Right lobe of liver (tissue), 6 donors: ENCODE results near the gene AEBP1. TPM values are rescaled to one million over a fixed set of nuclear protein-coding genes. Genes with fewer than 3 reads are reported as not detected.

ENCODE experiments used
- ATAC-seq, 4 donors: fragments of 200-7000 bp; cut with Tn5 transposase; one replicate each; pipeline ENCODE4 v1.9.1; 2020; ENCODE audit warnings: mild to moderate bottlenecking in 4 of 4, moderate library complexity in 4 of 4
- DNase-seq, 3 donors: peaks; one replicate each; pipeline ENCODE4 v3.0.0-alpha.2; 2020
- H3K27ac ChIP-seq, 3 donors: fragments of 200-600 bp; one replicate each; pipeline ENCODE4 v1.8.0; 2022
- H3K27me3 ChIP-seq, 2 donors: fragments of 200-600 bp; one replicate each; pipeline ENCODE4 v1.8.0; 2022
- H3K36me3 ChIP-seq, 4 donors: fragments of 200-600 bp; sonication (generic) in 1 of 4; one replicate each; pipeline versions ENCODE4 v1.5.1 to v1.8.0; 2017 to 2022; ENCODE audit warnings: control low read depth in 1 of 4
- H3K4me1 ChIP-seq, 4 donors: fragments of 200-600 bp; sonication (generic) in 1 of 4; one replicate each; pipeline versions ENCODE4 v1.5.1 to v1.8.0; 2017 to 2022; ENCODE audit warnings: control low read depth in 1 of 4
- H3K4me3 ChIP-seq, 3 donors: fragments of 200-600 bp; one replicate each; pipeline ENCODE4 v1.8.0; 2022
- H3K9me3 ChIP-seq, 4 donors: fragments of 200-600 bp; sonication (generic) in 1 of 4; one replicate each; pipeline versions ENCODE4 v1.5.1 to v1.8.0; 2017 to 2022; ENCODE audit warnings: control low read depth in 1 of 4
- POLR2A ChIP-seq: fragments of 450-650 bp; IDR thresholded peaks from one replicate; pipeline ENCODE4 v1.6.1; 2017; ENCODE audit warnings: antibody characterized with exemption, mild to moderate bottlenecking
- WGBS: methylation state at CpG from one replicate; pipeline ENCODE4 v1.1.6; 2018; ENCODE audit warnings: low coverage, low lambda C conversion rate; ENCODE audit not compliant: insufficient coverage; ENCODE audit errors: missing lambda C conversion rate; 5-methylcytosine and 5-hydroxymethylcytosine counted together
- intact Hi-C, 2 donors: fragments of 100-400 bp; cut with DNase I; formaldehyde crosslinking; loops; one replicate each; pipeline versions ENCODE4 v1.11.2 to v1.14.1; 2022
- long read RNA-seq: library from polyadenylated mRNA; unstranded; transcript quantifications from one replicate; pipeline ENCODE4 v2.0.0, GENCODE V29; 2019
- total RNA-seq, 6 experiments: library from RNA; depleted of rRNA in 2 of 6; stranded (reverse); fragments of >200 nt in 2 of 6; fragmentation: NEBNext Ultra II Directional in 3 of 6; extraction: Animal tissue kit (Norgen Biotek cat#: 25700) in 3 of 6; gene quantifications; one replicate each; pipeline versions ENCODE4 v1.1.0 to v1.2.4, GENCODE V29; 2016 to 2023
- TF ChIP-seq, protein P1 (sequence below), 4 donors: fragments of 200-600 bp in 3 of 4; fragments of 450-650 bp in 1 of 4; IDR thresholded peaks; one replicate each; pipeline versions ENCODE4 v1.5.1 to v1.8.0; 2016 to 2022; ENCODE audit warnings: antibody characterized with exemption in 4 of 4, mild to moderate bottlenecking in 2 of 4
- donor health status: DM: no; HTN: yes; CAD: no.
- donor health status: DM: no; HTN: no; CAD: no.
- donor health status: DM: no; HTN: no; CAD: no.
- donor health status: DM: no; HTN: yes; CAD: no.
- donor health status: DM: no; HTN: yes; CAD: no.

The AEBP1 gene
- total RNA-seq = 10 to 100 TPM in 4 of 6 experiments, 1 to 10 TPM in 2; 7.8 to 37.8 (median 14.3) TPM
- long read RNA-seq = 0 reads

DNA sequence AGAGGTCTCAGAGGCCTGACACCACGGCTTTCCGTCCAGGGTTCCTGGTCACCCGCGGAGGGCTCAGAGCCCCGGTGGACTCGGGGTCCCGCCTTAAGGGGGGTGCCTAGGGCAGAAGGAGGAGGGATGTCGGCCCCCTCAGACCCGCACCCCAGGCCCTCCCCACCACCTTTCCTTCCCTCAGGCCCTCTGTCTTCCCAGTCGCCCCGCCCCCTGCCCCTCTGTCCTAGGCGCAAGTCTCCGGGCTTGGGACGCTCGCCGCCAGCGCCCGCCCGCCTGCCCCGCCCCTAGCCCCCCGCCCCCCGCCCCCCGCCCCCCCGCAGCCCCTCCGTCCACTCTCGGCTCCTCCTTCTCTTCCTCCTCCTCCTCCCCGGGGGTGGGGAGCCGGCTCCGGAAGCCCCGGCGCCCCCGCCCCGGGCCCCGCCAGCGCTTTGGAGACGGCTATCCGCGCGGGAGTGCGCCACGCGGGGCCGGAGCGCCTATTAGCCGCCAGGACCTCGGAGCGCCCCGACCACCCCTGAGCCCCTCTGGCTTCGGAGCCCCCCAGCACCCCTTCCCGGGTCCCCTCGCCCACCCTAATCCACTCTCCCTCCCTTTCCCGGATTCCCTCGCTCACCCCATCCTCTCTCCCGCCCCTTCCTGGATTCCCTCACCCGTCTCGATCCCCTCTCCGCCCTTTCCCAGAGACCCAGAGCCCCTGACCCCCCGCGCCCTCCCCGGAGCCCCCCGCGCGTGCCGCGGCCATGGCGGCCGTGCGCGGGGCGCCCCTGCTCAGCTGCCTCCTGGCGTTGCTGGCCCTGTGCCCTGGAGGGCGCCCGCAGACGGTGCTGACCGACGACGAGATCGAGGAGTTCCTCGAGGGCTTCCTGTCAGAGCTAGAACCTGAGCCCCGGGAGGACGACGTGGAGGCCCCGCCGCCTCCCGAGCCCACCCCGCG, at the start of gene AEBP1:
Gene AEBP1, plus strand, starts transcription at position 423 of the 937 bp plus-strand sequence. Its CDS starts 321 bp downstream, at position 744.
- TF ChIP-seq, protein P1, sequence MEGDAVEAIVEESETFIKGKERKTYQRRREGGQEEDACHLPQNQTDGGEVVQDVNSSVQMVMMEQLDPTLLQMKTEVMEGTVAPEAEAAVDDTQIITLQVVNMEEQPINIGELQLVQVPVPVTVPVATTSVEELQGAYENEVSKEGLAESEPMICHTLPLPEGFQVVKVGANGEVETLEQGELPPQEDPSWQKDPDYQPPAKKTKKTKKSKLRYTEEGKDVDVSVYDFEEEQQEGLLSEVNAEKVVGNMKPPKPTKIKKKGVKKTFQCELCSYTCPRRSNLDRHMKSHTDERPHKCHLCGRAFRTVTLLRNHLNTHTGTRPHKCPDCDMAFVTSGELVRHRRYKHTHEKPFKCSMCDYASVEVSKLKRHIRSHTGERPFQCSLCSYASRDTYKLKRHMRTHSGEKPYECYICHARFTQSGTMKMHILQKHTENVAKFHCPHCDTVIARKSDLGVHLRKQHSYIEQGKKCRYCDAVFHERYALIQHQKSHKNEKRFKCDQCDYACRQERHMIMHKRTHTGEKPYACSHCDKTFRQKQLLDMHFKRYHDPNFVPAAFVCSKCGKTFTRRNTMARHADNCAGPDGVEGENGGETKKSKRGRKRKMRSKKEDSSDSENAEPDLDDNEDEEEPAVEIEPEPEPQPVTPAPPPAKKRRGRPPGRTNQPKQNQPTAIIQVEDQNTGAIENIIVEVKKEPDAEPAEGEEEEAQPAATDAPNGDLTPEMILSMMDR (IDR thresholded peaks at IDR 0.05) = no peak
- no peak for TF ChIP-seq POLR2A

DNA sequence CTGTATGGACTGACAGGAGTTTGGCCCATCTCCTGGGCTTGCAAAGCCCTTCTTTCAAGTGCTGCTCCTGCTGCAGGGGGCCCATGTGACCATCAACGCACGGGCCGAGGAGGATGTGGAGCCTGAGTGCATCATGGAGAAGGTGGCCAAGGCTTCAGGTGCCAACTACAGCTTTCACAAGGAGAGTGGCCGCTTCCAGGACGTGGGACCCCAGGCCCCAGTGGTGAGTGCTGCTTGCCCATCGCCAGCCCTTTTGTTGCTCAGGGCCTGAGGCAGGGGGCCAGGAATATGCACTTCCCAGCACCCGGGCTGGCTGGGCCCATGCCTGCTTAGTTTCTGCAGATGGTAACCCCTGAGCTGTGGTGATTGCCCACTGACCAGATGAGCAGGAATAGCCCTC, 47.5 kb upstream of the AEBP1 start:
- WGBS = 100% methylated on average over 1 of the region's 7 CpGs
- intact Hi-C loops = no loop called here
- H3K36me3 ChIP-seq = peaks cover 0 to 69% (median 38%) of the 10 kb centered on the region in 4 donors

More for the DNA sequence above, at the start of gene AEBP1:
- peak in 3 of 4 donors; percentile 11 to 34 (median 30) for ATAC-seq
- Histone ChIP-seq H3K9me3 (no peaks in the 10 kb centered on the region), H3K4me3 (peak within 1 kb of the TSS; percentile 16 to 33 (median 21)), H3K27me3 (no peaks in the 10 kb centered on the region), H3K4me1 (no peaks in the 10 kb centered on the region), H3K36me3 (no peaks in the 10 kb centered on the region), H3K27ac (peak within 1 kb of the TSS in 2 of 3 donors; percentile 18 to 28)
- DNase-seq = peak in 1 of 3 donors; percentile 40
- intact Hi-C loops = no loop called here
- 4% methylated on average over 21 of the region's 87 CpGs for whole genome bisulfite sequencing

DNA sequence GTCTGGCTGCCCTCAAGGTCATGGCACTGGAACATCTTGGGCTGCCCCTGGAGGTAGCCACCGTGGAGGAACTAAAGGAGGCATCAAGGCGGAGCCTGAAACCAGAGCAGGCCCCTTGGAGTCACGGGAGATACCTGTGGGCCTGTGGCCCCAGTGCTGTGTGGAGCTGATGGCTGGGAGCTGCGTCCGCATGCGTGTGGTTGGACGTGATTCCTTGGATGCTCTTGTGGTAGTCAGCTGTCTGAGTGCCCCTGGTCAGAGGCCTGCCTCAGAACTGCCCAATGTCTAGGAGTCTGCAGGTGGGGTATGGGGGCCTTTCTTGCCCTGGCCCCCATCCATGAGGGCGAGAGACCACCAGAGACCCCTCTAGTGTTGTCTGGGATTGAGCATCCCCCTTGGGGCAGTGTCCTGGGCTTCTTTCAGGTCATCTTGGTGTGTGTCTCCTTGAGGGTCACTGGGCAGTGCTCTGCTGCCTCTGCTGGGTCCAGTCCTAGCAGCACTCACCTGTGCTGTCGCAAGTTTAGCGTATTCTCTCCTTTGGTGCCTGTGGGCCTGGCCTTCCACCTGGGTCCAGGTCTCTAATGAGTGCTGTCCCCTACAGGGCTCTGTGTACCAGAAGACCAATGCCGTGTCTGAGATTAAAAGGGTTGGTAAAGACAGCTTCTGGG, 46.8 kb upstream of the AEBP1 start:
- Histone ChIP-seq H3K36me3 (peaks cover 0 to 64% (median 36%) of the 10 kb centered on the region in 4 donors), H3K27me3 (no peaks in the 10 kb centered on the region)

More for the DNA sequence above, 47.5 kb upstream of the AEBP1 start:
- TF ChIP-seq POLR2A = no peak
- TF ChIP-seq, protein P1 (IDR thresholded peaks at IDR 0.05) = no peak
- peak in 2 of 3 donors; percentile 33 to 42 for DNase-seq
- Histone ChIP-seq H3K27ac (no peak overlapping the region), H3K4me3 (no peak overlapping the region), H3K27me3 (no peaks in the 10 kb centered on the region), H3K9me3 (no peaks in the 10 kb centered on the region), H3K4me1 (no peaks in the 10 kb centered on the region)
- ATAC-seq = no peak

More for the DNA sequence above, 46.8 kb upstream of the AEBP1 start:
- ATAC-seq = no peak
- WGBS = no CpG with 5 or more reads among the region's 11 CpGs
- Histone ChIP-seq H3K4me3 (no peak overlapping the region), H3K9me3 (no peaks in the 10 kb centered on the region), H3K4me1 (peaks cover 0 to 4% (median under 1%) of the 10 kb centered on the region in 4 donors), H3K27ac (no peak overlapping the region)
- TF ChIP-seq, protein P1 (IDR thresholded peaks at IDR 0.05) = no peak
- TF ChIP-seq POLR2A = no peak
- peak in 2 of 3 donors; percentile 32 to 34 for DNase-seq
- intact Hi-C loops = no loop called here
